Right lobe of liver (tissue), 6 donors: ENCODE results near the gene CRYBG1. TPM values are rescaled to one million over a fixed set of nuclear protein-coding genes. Genes with fewer than 3 reads are reported as not detected.
"Not testable (repeated sequence)": the region's sequence is repeated elsewhere in the genome, so short reads cannot be mapped to it uniquely, and the experiment has no call there.

ENCODE experiments used
- ATAC-seq, 4 donors: fragments of 200-7000 bp; cut with Tn5 transposase; one replicate each; pipeline ENCODE4 v1.9.1; 2020; ENCODE audit warnings: mild to moderate bottlenecking in 4 of 4, moderate library complexity in 4 of 4
- DNase-seq, 3 donors: peaks; one replicate each; pipeline ENCODE4 v3.0.0-alpha.2; 2020
- H3K27ac ChIP-seq, 3 donors: fragments of 200-600 bp; one replicate each; pipeline ENCODE4 v1.8.0; 2022
- H3K27me3 ChIP-seq, 2 donors: fragments of 200-600 bp; one replicate each; pipeline ENCODE4 v1.8.0; 2022
- H3K36me3 ChIP-seq, 4 donors: fragments of 200-600 bp; sonication (generic) in 1 of 4; one replicate each; pipeline versions ENCODE4 v1.5.1 to v1.8.0; 2017 to 2022; ENCODE audit warnings: control low read depth in 1 of 4
- H3K4me1 ChIP-seq, 4 donors: fragments of 200-600 bp; sonication (generic) in 1 of 4; one replicate each; pipeline versions ENCODE4 v1.5.1 to v1.8.0; 2017 to 2022; ENCODE audit warnings: control low read depth in 1 of 4
- H3K4me3 ChIP-seq, 3 donors: fragments of 200-600 bp; one replicate each; pipeline ENCODE4 v1.8.0; 2022
- H3K9me3 ChIP-seq, 4 donors: fragments of 200-600 bp; sonication (generic) in 1 of 4; one replicate each; pipeline versions ENCODE4 v1.5.1 to v1.8.0; 2017 to 2022; ENCODE audit warnings: control low read depth in 1 of 4
- POLR2A ChIP-seq: fragments of 450-650 bp; IDR thresholded peaks from one replicate; pipeline ENCODE4 v1.6.1; 2017; ENCODE audit warnings: antibody characterized with exemption, mild to moderate bottlenecking
- WGBS: methylation state at CpG from one replicate; pipeline ENCODE4 v1.1.6; 2018; ENCODE audit warnings: low coverage, low lambda C conversion rate; ENCODE audit not compliant: insufficient coverage; ENCODE audit errors: missing lambda C conversion rate; 5-methylcytosine and 5-hydroxymethylcytosine counted together
- intact Hi-C, 2 donors: fragments of 100-400 bp; cut with DNase I; formaldehyde crosslinking; loops; one replicate each; pipeline versions ENCODE4 v1.11.2 to v1.14.1; 2022
- total RNA-seq, 6 experiments: library from RNA; depleted of rRNA in 2 of 6; stranded (reverse); fragments of >200 nt in 2 of 6; fragmentation: NEBNext Ultra II Directional in 3 of 6; extraction: Animal tissue kit (Norgen Biotek cat#: 25700) in 3 of 6; gene quantifications; one replicate each; pipeline versions ENCODE4 v1.1.0 to v1.2.4, GENCODE V29; 2016 to 2023
- TF ChIP-seq, protein P1 (sequence below), 4 donors: fragments of 200-600 bp in 3 of 4; fragments of 450-650 bp in 1 of 4; IDR thresholded peaks; one replicate each; pipeline versions ENCODE4 v1.5.1 to v1.8.0; 2016 to 2022; ENCODE audit warnings: antibody characterized with exemption in 4 of 4, mild to moderate bottlenecking in 2 of 4
- donor health status: DM: no; HTN: yes; CAD: no.
- donor health status: DM: no; HTN: no; CAD: no.
- donor health status: DM: no; HTN: no; CAD: no.
- donor health status: DM: no; HTN: yes; CAD: no.
- donor health status: DM: no; HTN: yes; CAD: no.

CRYBG1 gene
- total RNA-seq, 6 experiments from 2014 or later, result 6.8 to 10.9 (median 7.9) TPM

DNA sequence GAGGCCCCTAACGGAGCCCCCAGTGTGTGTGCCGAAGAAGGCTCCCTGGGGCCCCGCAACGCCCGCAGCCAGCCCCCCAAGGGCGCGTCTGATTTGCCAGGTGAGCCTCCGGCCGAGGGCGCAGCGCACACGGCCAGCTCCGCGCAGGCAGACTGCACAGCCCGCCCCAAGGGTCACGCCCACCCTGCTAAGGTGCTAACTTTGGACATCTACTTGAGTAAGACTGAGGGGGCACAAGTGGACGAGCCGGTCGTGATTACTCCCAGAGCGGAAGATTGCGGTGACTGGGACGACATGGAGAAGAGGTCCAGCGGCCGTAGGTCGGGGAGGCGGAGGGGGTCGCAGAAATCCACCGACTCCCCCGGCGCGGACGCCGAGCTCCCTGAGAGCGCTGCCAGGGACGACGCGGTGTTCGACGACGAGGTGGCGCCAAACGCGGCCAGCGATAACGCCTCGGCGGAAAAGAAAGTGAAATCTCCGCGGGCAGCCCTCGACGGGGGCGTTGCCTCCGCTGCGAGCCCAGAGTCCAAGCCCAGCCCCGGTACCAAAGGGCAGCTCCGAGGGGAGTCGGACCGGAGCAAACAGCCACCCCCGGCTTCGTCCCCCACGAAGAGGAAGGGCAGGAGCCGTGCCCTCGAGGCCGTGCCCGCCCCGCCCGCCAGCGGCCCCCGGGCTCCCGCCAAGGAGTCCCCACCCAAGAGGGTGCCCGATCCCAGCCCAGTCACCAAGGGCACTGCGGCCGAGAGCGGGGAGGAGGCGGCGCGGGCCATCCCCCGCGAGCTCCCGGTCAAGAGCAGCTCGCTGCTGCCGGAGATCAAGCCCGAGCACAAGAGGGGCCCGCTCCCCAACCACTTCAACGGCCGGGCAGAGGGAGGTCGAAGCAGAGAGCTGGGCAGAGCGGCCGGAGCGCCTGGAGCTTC lies 151.8 kb downstream of the CRYBG1 start:
- Histone ChIP-seq H3K9me3 (no peaks in the 10 kb centered on the region), H3K4me3 (peak overlapping the region; percentile 73 to 91 (median 74)), H3K4me1 (peaks cover 0 to 38% (median 4%) of the 10 kb centered on the region in 4 donors), H3K27ac (peak overlapping the region; percentile 67 to 94 (median 90)), H3K27me3 (no peaks in the 10 kb centered on the region), H3K36me3 (no peaks in the 10 kb centered on the region)
- peak; percentile 71 for TF ChIP-seq POLR2A
- TF ChIP-seq, protein P1, sequence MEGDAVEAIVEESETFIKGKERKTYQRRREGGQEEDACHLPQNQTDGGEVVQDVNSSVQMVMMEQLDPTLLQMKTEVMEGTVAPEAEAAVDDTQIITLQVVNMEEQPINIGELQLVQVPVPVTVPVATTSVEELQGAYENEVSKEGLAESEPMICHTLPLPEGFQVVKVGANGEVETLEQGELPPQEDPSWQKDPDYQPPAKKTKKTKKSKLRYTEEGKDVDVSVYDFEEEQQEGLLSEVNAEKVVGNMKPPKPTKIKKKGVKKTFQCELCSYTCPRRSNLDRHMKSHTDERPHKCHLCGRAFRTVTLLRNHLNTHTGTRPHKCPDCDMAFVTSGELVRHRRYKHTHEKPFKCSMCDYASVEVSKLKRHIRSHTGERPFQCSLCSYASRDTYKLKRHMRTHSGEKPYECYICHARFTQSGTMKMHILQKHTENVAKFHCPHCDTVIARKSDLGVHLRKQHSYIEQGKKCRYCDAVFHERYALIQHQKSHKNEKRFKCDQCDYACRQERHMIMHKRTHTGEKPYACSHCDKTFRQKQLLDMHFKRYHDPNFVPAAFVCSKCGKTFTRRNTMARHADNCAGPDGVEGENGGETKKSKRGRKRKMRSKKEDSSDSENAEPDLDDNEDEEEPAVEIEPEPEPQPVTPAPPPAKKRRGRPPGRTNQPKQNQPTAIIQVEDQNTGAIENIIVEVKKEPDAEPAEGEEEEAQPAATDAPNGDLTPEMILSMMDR (IDR thresholded peaks at IDR 0.05), result peak in 3 of 4 donors; percentile 34 to 38 (median 37)
- WGBS, result 0% methylated on average over 5 of the region's 90 CpGs
- intact Hi-C loops, result no loop called here
- ATAC-seq (peak; percentile 86 to 94 (median 90)), DNase-seq (peak; percentile 91 to 92 (median 91))

DNA sequence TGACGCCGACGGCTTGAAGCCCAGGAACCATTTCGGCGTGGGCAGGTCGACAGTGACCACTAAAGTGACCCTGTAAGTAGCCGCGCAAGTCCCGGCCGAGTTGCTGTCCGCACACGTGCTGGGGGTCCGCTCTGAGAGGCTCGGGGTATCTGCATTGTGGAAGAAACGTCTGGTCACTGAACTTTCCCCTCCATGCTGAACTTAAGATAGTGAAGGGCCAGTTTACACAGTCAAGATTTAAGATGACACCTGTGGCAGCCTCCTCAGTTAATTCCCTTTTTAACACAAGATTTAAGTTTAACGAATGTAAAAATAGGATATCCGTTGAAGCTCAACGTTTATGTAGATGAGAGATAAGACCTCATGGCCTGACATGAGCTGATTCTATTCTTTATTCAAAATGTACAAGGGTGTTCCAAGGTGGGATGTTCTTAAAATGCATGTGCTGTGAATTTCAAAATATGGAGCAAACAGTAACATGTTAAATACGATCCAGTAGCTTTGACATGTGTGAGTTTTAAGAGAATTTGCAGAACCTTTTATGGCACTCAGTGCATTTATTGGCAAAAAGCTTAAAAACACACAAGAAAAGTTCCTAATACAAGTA lies 152.6 kb downstream of the CRYBG1 start:
- Histone ChIP-seq H3K27ac (peak overlapping the region; percentile 67 to 94 (median 90)), H3K27me3 (no peaks in the 10 kb centered on the region), H3K9me3 (no peaks in the 10 kb centered on the region), H3K4me3 (peak overlapping the region; percentile 73 to 91 (median 74)), H3K36me3 (no peaks in the 10 kb centered on the region), H3K4me1 (peaks cover 0 to 38% (median 4%) of the 10 kb centered on the region in 4 donors)
- DNase-seq (no peak), ATAC-seq (no peak)
- 0% methylated on average over 19 of the region's 19 CpGs for WGBS
- intact Hi-C loops, result no loop called here
- no peak for TF ChIP-seq POLR2A
- TF ChIP-seq, protein P1 (IDR thresholded peaks at IDR 0.05), result no peak

DNA sequence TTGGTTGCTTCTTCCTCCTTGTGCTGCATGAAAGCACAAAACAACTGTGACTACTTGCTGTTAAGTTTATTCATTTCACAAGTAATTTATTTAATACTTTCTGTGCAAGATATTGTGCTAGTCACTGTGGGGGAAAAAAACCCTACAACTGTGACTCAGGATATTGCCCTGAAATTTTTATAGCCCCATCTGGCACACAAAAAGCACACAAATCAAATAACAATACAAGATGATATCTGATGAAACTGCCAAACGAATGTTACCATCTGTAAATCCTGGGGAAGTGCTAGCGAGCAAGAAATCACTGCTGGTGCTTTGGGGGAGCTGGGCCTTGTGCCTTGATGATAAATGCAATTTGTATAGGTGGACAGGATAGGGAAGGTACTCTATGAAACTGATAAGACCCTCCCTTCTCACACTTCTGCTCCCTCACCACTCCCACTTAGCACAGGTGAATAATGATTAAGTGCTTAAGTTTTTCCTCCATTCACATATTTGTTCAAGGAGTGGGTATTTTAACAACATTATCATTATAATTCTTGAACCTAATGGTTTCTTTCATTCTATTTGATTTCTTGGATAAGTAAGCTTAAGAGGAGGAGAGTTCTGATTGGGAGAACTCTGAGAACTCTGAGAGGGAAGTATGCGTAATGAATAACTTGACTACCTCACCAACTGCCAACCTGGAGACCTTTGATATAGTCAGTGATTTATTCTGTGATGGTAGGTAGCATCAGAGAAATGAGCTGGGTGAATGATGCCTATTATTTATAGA lies 153.5 kb downstream of the CRYBG1 start:
- DNase-seq (no peak), ATAC-seq (peak in 1 of 4 donors; percentile 18)
- H3K9me3 ChIP-seq, result no peaks in the 10 kb centered on the region
- H3K36me3 ChIP-seq, result no peaks in the 10 kb centered on the region
- intact Hi-C loops, result no loop called here
- no peaks in the 10 kb centered on the region for H3K27me3 ChIP-seq
- peak overlapping the region in 2 of 3 donors; percentile 67 to 94 for H3K27ac ChIP-seq
- no peak for TF ChIP-seq POLR2A
- TF ChIP-seq, protein P1 (IDR thresholded peaks at IDR 0.05), result no peak
- peaks cover 0 to 38% (median 4%) of the 10 kb centered on the region in 4 donors for H3K4me1 ChIP-seq
- H3K4me3 ChIP-seq, result peak overlapping the region; percentile 73 to 91 (median 74)
- WGBS, result 16% methylated on average over 3 of the region's 3 CpGs

DNA sequence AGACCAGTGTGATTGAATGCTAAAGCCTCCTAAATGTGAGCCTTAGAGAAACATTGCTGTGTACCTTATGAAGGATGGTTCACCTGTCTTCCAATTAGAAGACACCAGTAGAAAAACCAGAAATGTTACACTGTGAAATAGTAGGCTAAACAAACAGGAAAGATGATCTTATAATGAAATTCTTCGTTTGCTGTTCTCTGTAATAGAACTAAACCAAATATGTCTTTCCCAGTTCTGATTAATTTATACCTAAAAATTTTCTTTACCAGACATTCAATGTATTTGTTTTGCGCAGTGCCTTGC lies 154.0 kb downstream of the CRYBG1 start:
- Histone ChIP-seq H3K4me1 (peaks cover 0 to 38% (median 4%) of the 10 kb centered on the region in 4 donors), H3K36me3 (no peaks in the 10 kb centered on the region), H3K4me3 (no peak overlapping the region), H3K27me3 (no peaks in the 10 kb centered on the region), H3K27ac (no peak overlapping the region), H3K9me3 (no peaks in the 10 kb centered on the region)
- ATAC-seq (no peak), DNase-seq (no peak)
- 43% methylated on average over 2 of the region's 2 CpGs for WGBS
- no peak for TF ChIP-seq POLR2A
- TF ChIP-seq, protein P1 (IDR thresholded peaks at IDR 0.05), result no peak
- intact Hi-C loops, result no loop called here

DNA sequence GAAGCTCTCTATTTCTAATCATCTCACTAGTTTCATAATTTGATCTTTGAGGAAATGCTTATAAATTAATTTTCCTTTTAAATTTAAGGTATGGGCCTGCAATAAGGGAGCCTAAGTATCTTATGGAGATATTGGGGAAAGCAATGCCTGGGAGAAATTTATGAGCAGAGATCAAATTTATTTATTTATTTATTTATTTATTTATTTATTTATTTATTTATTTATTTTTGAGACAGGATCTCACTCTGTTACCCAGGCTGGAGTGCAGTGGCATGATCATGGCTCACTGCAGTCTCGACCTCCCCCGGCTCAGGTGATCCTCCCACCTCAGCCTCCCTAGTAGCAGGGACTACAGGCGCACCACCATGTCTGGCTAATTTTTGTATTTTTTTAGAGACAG lies 155.1 kb downstream of the CRYBG1 start:
- H3K36me3 ChIP-seq, H3K9me3 ChIP-seq, DNase-seq, intact Hi-C loops, H3K27ac ChIP-seq, H3K27me3 ChIP-seq, ATAC-seq, H3K4me3 ChIP-seq: not testable (repeated sequence)
- peaks cover 0 to 31% (median 4%) of the 10 kb centered on the region in 4 donors for H3K4me1 ChIP-seq
- WGBS, result 92% methylated on average over 3 of the region's 3 CpGs
